Muscle layer of colon (tissue), 2 donors: ENCODE results near the gene RASA2.
A peak's percentile ranks its signal among the peaks of the same experiment; 100 is the strongest.

Experiments
- H3K27ac ChIP-seq: one replicate; pipeline ENCODE4 v1.7.0; 2013; ENCODE audit warnings: low read depth, mild to moderate bottlenecking, low read length, moderate library complexity
- H3K27me3 ChIP-seq, 2 donors: one replicate each; pipeline ENCODE4 v1.7.0; 2013; ENCODE audit warnings: low read length in 2 of 2, mild to moderate bottlenecking in 2 of 2; ENCODE audit not compliant: insufficient read depth in 2 of 2, control insufficient read depth in 1 of 2
- H3K36me3 ChIP-seq: one replicate; pipeline ENCODE4 v1.7.0; 2013; ENCODE audit warnings: mild to moderate bottlenecking, low read length; ENCODE audit not compliant: insufficient read depth
- H3K4me1 ChIP-seq: one replicate; pipeline ENCODE4 v1.7.0; 2013; ENCODE audit warnings: mild to moderate bottlenecking, low read length; ENCODE audit not compliant: insufficient read depth
- H3K4me3 ChIP-seq, 2 donors: one replicate each; pipeline ENCODE4 v1.7.0; 2013; ENCODE audit warnings: low read length in 2 of 2, low read depth in 1 of 2, mild to moderate bottlenecking in 1 of 2, moderate library complexity in 1 of 2
- H3K9ac ChIP-seq: one replicate; pipeline ENCODE4 v1.7.0; 2013; ENCODE audit warnings: low read length
- H3K9me3 ChIP-seq: one replicate; pipeline ENCODE4 v1.7.0; 2013; ENCODE audit warnings: mild to moderate bottlenecking, low read length
- donor health status: abdominal sarcoma.
- donor health status: Adenocarcinoma of cecum.

Gene RASA2

DNA sequence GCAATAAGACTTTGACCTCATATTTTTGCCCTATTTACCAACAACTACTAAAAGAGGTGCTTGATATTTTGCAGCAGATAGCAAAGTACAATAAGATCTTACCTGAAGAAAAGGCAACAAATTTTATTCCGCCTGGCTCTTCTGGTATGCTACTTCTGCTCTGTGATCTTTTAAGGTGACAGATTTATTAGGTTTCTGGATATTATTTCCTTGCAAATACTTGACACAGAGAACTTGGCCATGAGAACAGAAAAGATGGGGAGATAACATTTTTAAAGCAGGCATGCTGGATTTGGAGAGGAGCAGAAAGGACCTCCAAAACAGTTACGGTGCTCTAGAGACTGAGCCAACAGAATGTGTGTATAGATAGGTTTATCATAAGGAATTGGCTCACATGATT, 164.6 kb downstream of the RASA2 start:
- Histone ChIP-seq H3K36me3 (no peaks in the 10 kb centered on the region), H3K9me3 (no peaks in the 10 kb centered on the region), H3K4me1 (peaks cover 32% of the 10 kb centered on the region), H3K4me3 (no peak overlapping the region), H3K27me3 (no peaks in the 10 kb centered on the region), H3K9ac (no peak overlapping the region), H3K27ac (peak overlapping the region; percentile 29)

- no peaks in the 10 kb centered on the region for H3K27me3 ChIP-seq
Observed at GRCh38 chr3:141652349-141652748, 165.5 kb downstream of the RASA2 start.

GRCh38 chr3:141653847-141654246, 167.0 kb downstream of the RASA2 start:
- H3K27me3 ChIP-seq: no peaks in the 10 kb centered on the region
- H3K9me3 ChIP-seq: no peaks in the 10 kb centered on the region
- H3K36me3 ChIP-seq: no peaks in the 10 kb centered on the region
- no peak overlapping the region for H3K9ac ChIP-seq
- H3K4me3 ChIP-seq: no peak overlapping the region
- H3K27ac ChIP-seq: peak overlapping the region; percentile 29
- H3K4me1 ChIP-seq: peaks cover 41% of the 10 kb centered on the region

More at GRCh38 chr3:141652349-141652748, 165.5 kb downstream of the RASA2 start:
- H3K9me3 ChIP-seq: no peaks in the 10 kb centered on the region
- H3K4me3 ChIP-seq: no peak overlapping the region
- peak overlapping the region; percentile 53 for H3K27ac ChIP-seq
- peaks cover 36% of the 10 kb centered on the region for H3K4me1 ChIP-seq
- H3K36me3 ChIP-seq: no peaks in the 10 kb centered on the region
- H3K9ac ChIP-seq: no peak overlapping the region

DNA sequence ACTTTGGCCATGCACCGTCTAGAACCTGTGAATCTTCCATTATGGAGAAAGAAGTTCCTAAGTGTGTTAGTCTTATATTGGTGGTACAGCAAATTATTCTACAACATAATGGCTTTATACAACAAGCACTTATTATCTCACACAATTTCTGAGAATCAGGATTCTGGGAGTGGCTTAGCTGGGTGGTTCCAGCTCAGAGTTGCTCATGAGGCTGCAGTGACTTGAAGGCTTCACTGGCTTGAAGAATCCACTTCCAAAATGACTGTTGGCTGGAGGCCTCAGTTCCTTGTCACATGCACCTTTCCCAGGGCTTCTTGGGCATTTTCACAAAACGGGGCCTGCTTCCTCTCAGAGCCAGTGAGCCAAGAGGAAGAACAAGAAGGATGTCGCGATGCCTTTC, 169.0 kb downstream of the RASA2 start:
- H3K4me1 ChIP-seq: peaks cover 45% of the 10 kb centered on the region
- H3K27me3 ChIP-seq: no peaks in the 10 kb centered on the region
- no peak overlapping the region for H3K27ac ChIP-seq
- no peaks in the 10 kb centered on the region for H3K9me3 ChIP-seq
- no peak overlapping the region for H3K4me3 ChIP-seq
- no peak overlapping the region for H3K9ac ChIP-seq
- H3K36me3 ChIP-seq: no peaks in the 10 kb centered on the region

DNA sequence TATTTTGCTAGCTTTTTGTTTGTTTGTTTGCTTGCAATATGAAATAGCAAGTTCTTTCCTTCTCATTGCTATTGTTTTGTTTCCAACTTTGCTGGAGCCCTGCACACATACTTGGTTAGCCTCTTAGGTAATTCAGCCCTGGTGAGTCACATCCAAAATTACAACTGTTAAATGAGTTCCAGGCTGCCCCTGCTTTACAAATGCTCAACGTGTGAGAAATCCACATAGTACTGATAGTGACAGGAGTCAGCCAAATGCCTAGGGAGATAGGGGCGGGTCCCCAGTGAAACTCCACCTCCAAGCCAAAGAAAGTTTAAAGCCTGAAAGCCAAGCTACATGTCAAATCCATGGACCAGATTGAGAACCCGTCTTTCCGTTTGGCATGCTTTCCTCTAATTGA, 169.9 kb downstream of the RASA2 start:
- no peak overlapping the region for H3K4me3 ChIP-seq

DNA sequence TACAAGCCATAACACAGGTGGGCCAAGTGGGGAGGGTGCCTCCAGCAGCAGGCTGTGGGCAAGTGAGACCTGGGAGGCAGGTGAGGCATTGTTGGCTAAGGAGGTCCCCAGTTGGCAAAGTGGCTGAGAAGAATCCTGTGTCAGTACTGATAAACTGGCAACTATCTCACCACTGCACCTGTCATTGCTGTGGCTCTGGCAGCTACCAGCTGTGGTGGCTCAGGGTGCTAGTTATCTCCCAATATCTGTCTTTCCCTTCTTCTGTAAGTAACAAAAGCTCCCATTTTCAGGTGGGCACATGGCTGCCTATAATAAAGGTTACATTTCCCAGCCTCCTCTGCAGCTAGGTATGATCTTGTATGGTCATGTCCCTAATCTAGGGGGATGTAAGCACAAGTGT, 170.7 kb downstream of the RASA2 start:
- H3K27me3 ChIP-seq: no peaks in the 10 kb centered on the region
- peak overlapping the region; percentile 17 to 18 for H3K4me3 ChIP-seq
- H3K27ac ChIP-seq: peak overlapping the region; percentile 12
- H3K9me3 ChIP-seq: no peaks in the 10 kb centered on the region
- H3K9ac ChIP-seq: no peak overlapping the region
- H3K4me1 ChIP-seq: peaks cover 36% of the 10 kb centered on the region
- no peaks in the 10 kb centered on the region for H3K36me3 ChIP-seq

More for the DNA sequence above, 169.9 kb downstream of the RASA2 start:
- Histone ChIP-seq H3K4me1 (peaks cover 43% of the 10 kb centered on the region), H3K27ac (peak overlapping the region; percentile 3), H3K27me3 (no peaks in the 10 kb centered on the region), H3K9ac (no peak overlapping the region), H3K36me3 (no peaks in the 10 kb centered on the region), H3K9me3 (no peaks in the 10 kb centered on the region)

DNA sequence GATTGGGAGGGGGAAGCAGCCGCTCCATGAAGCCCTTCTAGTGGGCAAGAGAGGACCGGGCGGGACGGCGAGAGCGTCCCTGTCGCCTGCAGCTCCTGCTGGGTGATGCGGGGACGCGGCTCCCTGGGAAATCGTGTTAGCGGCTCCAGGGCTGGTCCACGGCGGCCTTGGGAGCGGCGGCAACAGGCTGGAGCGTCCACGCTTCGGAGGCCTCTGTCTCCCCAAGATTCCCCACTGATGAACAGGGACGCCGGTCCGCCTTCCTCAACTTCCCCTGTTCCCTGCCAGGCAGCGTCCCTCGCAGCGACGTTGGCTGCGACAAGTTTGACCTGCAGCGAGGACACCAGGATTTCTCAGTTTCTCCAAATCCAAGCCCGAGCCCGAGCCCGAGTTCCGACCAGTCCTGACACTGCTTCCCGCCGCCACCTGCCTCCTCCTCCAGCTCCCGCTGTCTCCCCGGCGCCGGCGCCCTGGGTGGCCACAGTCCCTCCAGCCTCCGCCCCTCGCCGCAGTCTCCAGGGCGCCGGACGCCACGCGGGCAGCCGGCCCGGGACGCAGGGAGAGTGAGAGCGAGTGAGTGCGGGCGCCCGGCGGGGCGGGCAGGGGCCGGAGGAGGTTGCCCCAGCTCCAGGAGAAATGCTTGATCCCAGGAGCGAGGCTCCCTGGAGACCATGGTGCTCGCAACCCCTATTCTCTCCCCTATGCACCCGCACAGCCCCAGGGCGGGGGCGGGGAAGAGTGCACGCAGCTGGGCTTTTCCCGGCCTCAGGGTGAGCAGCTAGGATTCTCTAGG, 173.2 kb downstream of the RASA2 start:
- H3K27ac ChIP-seq: peak overlapping the region; percentile 95
- H3K36me3 ChIP-seq: no peaks in the 10 kb centered on the region
- peak overlapping the region; percentile 52 for H3K9ac ChIP-seq
- no peaks in the 10 kb centered on the region for H3K9me3 ChIP-seq
- no peaks in the 10 kb centered on the region for H3K27me3 ChIP-seq
- H3K4me1 ChIP-seq: peaks cover 31% of the 10 kb centered on the region
- H3K4me3 ChIP-seq: peak overlapping the region; percentile 74 to 76

DNA sequence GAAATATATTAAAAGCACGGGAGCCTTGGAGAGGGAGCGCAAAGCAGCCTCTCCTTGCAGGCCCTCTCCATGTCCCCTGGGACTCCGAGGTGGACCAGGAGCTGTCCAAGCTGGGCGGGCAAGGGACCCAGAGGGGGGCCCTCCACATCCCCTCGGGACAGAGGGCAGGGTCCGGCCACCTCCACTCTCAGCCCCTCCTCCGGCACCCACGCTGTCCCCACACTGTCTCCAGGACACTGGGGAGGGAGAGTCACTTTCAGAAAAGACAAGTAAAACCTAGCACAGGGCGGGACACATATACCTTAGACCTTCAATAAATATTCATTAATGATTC, 173.8 kb downstream of the RASA2 start:
- no peaks in the 10 kb centered on the region for H3K9me3 ChIP-seq
- no peaks in the 10 kb centered on the region for H3K27me3 ChIP-seq
- peaks cover 31% of the 10 kb centered on the region for H3K4me1 ChIP-seq
- no peaks in the 10 kb centered on the region for H3K36me3 ChIP-seq
- no peak overlapping the region for H3K9ac ChIP-seq
- H3K27ac ChIP-seq: peak overlapping the region; percentile 95
- H3K4me3 ChIP-seq: peak overlapping the region; percentile 74 to 76

DNA sequence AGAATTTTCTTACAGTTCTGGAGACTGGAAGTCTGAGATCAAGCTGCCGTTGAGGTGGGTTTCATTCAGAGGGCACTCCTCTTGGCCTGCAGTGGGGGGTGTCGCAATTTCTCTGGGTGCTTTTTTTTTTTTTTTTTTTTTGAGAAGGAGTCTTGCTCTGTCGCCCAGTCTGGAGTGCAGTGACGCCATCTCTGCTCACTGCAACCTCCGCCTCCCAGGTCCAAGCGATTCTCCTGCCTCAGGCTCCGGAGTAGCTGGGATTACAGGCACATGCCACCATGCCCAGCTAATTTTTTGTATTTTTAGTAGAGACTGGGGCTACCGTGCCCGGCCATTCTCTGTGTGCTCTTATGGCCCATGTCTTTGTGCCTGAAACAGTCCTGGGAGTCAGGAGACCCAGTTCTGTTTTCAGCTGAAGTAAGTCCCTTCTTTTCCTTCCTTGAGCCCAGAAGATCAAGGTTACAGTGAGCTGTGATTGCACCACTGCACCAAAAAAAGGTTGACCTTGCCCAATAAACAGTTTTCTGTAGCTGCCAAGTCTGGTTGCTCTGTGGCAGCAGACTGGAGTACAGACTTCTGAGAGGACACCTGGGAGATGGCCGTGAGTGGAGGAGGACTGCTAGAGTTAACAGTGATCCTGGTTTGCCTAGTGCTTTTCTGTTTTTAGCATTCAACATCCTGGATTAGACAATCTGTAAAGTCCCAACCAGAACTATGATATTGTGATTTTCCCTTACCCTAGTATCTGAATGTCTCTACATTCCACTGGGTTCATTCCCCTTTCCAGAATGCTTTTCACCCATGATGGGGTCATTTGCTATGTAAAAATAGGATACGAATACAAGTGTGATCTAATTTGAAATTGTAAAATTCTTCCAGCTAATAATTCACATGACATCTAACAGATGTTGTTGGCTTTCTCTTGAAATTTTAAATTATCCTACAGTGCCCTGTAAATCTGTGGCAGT, 174.7 kb downstream of the RASA2 start:
- no peaks in the 10 kb centered on the region for H3K36me3 ChIP-seq
- H3K27ac ChIP-seq: no peak overlapping the region
- H3K4me3 ChIP-seq: no peak overlapping the region
- no peaks in the 10 kb centered on the region for H3K9me3 ChIP-seq
- no peaks in the 10 kb centered on the region for H3K27me3 ChIP-seq
- H3K9ac ChIP-seq: no peak overlapping the region
- H3K4me1 ChIP-seq: peaks cover 31% of the 10 kb centered on the region

GRCh38 chr3:141663993-141664392, 177.2 kb downstream of the RASA2 start:
- Histone ChIP-seq H3K9ac (no peak overlapping the region), H3K4me1 (peaks cover 16% of the 10 kb centered on the region), H3K9me3 (no peaks in the 10 kb centered on the region), H3K27ac (no peak overlapping the region), H3K4me3 (no peak overlapping the region), H3K27me3 (no peaks in the 10 kb centered on the region), H3K36me3 (no peaks in the 10 kb centered on the region)
